Fibroblast of mammary gland (primary cell): Measurements from ENCODE around the gene TMEM258.

Experiments
- DNase-seq: peaks from one replicate; pipeline ENCODE4 v3.0.0-alpha.2; 2010; ENCODE audit warnings: low read depth
- H3K4me3 ChIP-seq: 2 replicates; pipeline ENCODE4 v1.5.1; 2011; ENCODE audit warnings: low read depth, mild to moderate bottlenecking, low read length, moderate library complexity; ENCODE audit not compliant: control insufficient read depth
- TF ChIP-seq, protein P1 (sequence below): conservative IDR thresholded peaks from 2 replicates; pipeline ENCODE4 v1.5.1; 2011; ENCODE audit warnings: low read depth, low read length, inconsistent platforms; ENCODE audit not compliant: control insufficient read depth, insufficient read depth

The TMEM258 gene

DNA sequence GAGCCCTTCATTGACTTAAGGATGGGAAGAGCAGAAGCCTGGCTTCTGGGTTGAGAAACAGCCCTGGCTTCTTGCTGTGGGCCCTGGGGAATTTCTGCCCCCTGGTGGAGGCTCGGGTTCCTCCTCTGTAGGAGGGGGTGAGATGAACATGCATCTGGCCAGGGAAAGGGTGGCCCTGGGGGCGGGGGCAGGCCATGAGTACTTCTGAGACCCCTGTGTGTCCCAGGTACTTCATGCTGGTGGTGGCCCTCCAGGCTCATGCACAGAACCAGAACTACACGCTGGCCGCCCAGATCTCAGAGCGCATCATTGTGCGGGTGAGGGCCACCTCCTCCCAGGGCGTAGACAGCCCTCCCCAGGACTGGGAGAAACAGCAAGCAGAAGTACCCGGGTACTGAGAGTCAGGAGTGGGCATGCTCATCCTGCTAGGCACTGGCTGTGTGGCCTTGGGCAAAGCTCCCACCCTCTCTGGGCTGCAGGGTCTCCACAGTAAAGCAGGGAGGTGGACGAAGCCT lies 15.8 kb downstream of the TMEM258 start:
- peak; percentile 63 for DNase-seq
- TF ChIP-seq, protein P1, sequence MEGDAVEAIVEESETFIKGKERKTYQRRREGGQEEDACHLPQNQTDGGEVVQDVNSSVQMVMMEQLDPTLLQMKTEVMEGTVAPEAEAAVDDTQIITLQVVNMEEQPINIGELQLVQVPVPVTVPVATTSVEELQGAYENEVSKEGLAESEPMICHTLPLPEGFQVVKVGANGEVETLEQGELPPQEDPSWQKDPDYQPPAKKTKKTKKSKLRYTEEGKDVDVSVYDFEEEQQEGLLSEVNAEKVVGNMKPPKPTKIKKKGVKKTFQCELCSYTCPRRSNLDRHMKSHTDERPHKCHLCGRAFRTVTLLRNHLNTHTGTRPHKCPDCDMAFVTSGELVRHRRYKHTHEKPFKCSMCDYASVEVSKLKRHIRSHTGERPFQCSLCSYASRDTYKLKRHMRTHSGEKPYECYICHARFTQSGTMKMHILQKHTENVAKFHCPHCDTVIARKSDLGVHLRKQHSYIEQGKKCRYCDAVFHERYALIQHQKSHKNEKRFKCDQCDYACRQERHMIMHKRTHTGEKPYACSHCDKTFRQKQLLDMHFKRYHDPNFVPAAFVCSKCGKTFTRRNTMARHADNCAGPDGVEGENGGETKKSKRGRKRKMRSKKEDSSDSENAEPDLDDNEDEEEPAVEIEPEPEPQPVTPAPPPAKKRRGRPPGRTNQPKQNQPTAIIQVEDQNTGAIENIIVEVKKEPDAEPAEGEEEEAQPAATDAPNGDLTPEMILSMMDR = peak; percentile 81
- no peak overlapping the region for H3K4me3 ChIP-seq

DNA sequence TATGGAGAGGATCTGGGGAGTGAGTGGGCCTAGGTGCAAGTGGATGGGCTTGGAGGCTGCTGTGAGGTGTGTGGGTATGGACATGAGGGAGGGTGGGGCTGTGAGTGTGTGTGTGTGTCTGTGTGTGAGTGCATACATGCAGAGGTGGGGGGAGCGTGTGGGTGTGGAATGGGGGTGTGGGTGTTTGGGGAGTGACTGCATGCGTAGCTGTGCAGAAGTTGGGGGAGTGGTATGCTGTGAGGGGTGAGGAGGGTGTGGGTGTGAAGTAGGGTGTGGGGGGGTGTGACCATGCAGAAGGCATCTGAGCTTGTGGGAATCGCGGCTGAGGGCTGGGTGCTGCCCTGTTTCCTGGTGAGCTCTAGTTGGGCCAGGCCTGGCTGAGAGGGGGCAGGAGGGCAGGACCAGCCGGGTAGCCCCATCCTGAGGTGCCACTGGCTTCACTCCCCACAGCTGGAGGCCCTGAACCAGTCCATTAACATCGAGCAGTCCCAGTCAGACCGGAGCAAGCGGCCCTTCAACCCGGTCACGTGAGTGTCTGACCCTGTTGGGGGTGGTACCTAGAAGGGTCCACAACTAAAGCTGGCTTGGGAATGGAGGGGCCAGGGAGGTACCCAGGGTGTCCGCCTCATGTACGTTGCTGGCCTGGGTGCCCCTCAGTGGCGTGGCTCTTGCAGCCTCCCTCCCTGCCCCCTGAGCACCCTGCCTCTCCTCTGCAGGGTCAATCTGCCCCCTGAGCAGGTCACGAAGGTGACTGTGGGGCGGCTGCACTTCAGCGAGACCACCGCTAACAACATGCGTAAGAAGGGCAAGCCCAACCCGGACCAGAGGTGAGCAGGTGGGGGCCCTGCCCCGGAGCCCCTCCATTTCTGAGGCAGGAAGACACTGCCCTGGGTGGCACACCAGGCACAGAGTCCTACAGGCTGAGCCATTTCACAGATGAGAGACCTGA lies 16.5 kb downstream of the TMEM258 start:
- no peak overlapping the region for H3K4me3 ChIP-seq
- DNase-seq = no peak
- TF ChIP-seq, protein P1 = no peak

DNA sequence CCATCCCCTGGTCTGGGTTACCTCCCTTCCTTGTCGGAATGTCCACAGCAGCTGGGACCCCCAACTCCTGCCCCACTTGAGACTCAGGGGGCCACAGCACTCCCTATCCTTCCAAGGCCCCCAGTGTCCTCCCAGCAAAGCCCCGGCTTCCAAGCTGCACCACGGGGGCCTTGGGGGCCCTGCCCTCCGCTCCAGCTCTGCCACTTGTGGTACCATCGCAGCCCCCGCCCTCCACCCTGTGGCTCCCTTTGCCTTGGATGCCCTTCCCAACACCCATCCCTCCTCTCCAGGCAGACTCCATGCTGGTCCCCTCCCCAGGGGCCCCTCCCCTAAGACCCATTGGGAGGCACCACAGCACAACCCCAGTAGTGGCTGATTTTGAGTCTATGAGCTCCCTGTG lies 17.3 kb downstream of the TMEM258 start:
- TF ChIP-seq, protein P1 = no peak

DNA sequence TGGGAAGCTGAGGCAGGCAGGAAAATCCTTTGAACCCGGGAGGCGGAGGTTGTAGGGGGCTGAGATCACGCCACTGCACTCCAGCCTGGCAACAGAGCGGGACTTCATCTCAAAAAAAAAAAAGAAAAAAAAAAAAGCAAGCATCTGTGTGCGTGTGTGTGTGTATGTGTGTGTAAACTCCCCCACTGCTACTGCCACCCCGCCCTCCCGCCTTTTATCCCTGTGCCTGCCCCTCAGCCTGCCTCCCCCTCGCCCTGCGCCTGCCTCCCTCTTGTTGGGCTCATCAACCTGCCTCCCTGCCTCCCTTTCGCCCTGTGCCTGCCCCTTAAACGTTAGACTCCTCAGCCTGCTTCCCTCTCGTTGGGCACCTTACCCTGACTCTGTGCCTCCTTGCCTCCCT lies 18.0 kb downstream of the TMEM258 start:
- TF ChIP-seq, protein P1 = no peak
- no peak for DNase-seq
- H3K4me3 ChIP-seq = no peak overlapping the region

More for the DNA sequence above, 17.3 kb downstream of the TMEM258 start:
- no peak for DNase-seq
- no peak overlapping the region for H3K4me3 ChIP-seq

DNA sequence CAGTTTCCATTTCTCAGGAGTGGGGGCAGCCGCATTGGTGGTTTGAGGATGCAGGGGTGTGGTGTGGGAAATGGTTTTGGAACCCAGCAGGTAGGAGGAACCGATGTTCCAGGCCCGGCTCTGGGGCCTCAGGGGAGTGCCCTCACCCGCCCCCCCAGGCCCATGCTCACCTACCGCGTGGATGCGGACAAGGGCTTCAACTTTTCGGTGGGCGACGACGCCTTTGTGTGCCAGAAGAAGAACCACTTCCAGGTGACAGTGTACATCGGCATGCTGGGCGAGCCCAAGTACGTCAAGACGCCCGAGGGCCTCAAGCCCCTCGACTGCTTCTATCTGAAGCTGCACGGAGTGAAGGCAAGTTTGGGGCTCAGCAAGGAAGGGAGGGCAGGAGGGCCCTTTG lies 18.6 kb downstream of the TMEM258 start:
- no peak overlapping the region for H3K4me3 ChIP-seq
- TF ChIP-seq, protein P1 = no peak
- no peak for DNase-seq

DNA sequence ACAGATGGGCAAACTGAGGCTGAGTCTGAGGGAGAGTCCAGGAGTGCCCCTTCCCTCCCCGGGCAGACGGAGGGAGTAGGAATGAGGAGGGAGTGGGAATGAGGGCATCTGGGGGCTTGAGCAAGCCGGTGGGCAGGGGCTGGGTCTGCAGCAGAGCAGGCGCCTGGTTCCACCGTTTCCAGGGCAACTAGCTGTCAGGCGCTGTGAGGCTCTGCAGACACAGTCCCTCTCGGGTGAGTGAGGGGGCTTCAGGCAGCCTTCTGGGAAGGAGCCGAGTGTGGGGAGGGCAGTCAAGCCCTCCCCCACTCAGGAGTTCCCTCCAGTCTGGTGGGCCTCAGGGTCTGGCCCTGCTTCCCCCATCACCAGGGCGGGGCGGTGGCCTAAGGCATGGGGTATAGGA lies 19.0 kb downstream of the TMEM258 start:
- H3K4me3 ChIP-seq = no peak overlapping the region
- TF ChIP-seq, protein P1 = no peak
- no peak for DNase-seq

DNA sequence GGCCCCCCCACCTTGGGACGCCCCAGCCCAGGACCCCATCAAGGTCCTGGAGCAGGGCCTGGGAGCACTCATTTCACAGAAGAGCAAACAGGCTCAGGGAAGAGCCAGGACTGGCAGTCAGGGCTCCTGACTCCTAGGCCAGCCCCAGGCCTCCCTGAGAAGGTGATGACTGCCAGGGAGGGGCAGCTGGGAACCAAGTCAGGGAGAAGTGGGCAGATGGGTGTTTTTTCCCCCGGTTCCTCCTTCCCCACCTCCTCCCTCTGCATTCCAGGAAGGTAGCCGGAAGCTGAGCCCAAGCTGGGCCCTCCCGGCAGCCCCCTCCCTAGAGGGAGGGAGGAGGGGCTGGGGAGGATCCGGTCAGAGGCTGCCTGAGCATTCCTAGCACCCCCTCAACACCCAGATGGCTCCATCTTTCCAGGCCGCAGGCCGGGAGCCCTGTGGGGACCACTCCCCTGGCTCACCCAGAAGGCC lies 20.4 kb downstream of the TMEM258 start:
- TF ChIP-seq, protein P1 = no peak
- no peak for DNase-seq
- H3K4me3 ChIP-seq = no peak overlapping the region
